ENCODE results near the gene MED19.
A peak's percentile ranks its signal among the peaks of the same experiment; 100 is the strongest.

The MED19 gene, protein sequence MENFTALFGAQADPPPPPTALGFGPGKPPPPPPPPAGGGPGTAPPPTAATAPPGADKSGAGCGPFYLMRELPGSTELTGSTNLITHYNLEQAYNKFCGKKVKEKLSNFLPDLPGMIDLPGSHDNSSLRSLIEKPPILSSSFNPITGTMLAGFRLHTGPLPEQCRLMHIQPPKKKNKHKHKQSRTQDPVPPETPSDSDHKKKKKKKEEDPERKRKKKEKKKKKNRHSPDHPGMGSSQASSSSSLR

DNA sequence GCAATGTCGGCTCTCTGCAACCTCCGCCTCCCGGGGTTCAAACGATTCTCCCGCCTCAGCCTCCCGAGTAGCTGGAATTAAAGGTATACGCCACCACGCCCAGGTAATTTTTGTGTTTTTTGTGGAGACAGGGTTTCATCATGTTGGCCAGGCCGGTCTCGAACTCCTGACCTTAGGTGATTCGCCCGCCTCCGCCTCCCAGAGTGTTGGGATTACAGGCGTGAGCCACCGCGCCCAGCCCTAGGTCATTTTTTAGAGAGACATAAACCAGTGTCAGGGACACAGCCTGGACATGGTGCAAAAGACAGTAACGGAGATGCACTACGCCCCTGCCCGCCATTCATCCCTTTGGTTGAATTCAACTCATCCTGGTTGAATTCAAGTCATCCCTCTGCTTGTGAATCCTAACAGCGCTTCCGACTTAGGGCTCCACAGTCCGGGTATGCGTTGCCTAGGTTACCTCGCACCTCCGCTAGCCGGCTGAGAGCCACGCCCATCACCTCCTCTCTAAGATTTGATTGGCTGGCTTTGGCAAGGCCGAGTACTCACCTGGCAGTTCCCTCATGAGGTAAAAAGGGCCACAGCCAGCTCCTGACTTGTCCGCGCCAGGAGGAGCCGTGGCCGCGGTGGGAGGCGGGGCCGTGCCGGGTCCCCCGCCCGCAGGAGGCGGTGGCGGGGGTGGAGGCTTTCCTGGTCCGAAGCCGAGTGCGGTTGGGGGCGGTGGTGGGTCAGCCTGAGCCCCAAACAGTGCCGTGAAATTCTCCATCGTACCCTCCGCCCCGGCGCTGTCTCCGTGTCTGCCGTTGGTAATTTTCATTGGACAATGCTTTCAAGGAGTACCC lies at the start of gene MED19:
TSS of gene MED19 (minus strand) at position 802 of the 842 bp plus-strand sequence. CDS start at position 766, 36 bp downstream.
- TF ChIP-seq CTCF (IDR thresholded peaks at IDR 0.05; ENCODE audit: low read length, missing control alignments), result no peak
- H3K4me3 ChIP-seq (replicated peaks; ENCODE audit: low read depth, low read length), result peak within 1 kb of the TSS; percentile 100
- DNase-seq (ENCODE audit: low read depth), result peak; percentile 74

DNA sequence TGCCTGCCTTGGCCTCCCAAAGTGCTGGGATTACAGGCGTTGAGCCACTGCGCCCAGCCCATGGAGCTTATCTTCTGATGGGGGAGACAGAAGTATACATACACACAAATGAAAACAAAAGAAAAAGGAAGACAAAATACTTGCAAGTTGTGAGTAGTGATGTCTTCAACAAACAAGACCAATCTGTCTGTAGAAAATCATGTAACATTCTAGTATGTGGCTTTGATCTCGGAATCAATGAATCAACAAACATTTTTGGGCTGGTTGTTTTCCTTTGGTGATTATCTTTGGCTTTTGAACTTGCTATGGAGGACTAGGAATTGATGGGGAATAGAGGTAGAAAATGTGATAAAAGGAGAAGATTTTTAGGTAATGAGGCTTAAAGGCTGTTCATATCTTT lies 46.2 kb upstream of the MED19 start:
- no peak overlapping the region for H3K4me3 ChIP-seq (replicated peaks; ENCODE audit: low read depth, low read length)
- no peak for TF ChIP-seq CTCF (IDR thresholded peaks at IDR 0.05; ENCODE audit: low read length, missing control alignments)
- DNase-seq (ENCODE audit: low read depth), result no peak

GRCh38 chr11:57752954-57753353 lies 40.9 kb upstream of the MED19 start:
- no peak overlapping the region for H3K4me3 ChIP-seq (replicated peaks; ENCODE audit: low read depth, low read length)
- TF ChIP-seq CTCF (IDR thresholded peaks at IDR 0.05; ENCODE audit: low read length, missing control alignments), result no peak
- no peak for DNase-seq (ENCODE audit: low read depth)

DNA sequence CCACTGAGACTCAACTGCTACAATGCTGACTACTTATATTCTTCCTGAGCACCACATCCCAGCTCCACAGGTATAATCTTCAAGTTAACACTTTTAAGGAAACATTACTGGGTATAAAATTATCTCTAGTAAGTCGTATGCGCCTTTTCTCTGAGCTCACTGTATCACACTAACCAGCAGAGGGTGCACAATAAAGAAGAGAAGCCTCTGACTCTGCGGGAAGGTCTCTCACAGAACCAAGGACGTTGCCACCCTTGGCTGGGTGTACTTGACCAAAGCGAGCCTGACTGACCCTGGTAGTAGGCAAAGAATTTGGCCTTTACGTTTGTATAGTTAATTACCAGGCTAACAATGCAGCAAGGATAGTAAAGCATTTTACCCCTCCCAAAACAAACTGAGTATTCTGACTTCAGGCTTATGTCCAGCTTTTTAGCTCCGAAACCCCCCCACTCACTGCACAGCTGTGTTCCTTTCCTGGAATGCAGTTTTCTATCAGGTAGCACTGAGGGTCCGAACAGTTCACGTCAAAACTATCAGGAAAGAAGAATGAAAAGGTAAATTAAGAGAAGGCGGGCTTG lies 39.8 kb upstream of the MED19 start, which contains the start of gene BTBD18:
TSS of gene BTBD18 (minus strand) at position 144 of the 578 bp plus-strand sequence. CDS start 631 bp downstream, outside the sequence.
- TF ChIP-seq CTCF (IDR thresholded peaks at IDR 0.05; ENCODE audit: low read length, missing control alignments), result peak; percentile 65
- DNase-seq (ENCODE audit: low read depth), result peak; percentile 77
- H3K4me3 ChIP-seq (replicated peaks; ENCODE audit: low read depth, low read length), result no peak within 1 kb of the TSS

DNA sequence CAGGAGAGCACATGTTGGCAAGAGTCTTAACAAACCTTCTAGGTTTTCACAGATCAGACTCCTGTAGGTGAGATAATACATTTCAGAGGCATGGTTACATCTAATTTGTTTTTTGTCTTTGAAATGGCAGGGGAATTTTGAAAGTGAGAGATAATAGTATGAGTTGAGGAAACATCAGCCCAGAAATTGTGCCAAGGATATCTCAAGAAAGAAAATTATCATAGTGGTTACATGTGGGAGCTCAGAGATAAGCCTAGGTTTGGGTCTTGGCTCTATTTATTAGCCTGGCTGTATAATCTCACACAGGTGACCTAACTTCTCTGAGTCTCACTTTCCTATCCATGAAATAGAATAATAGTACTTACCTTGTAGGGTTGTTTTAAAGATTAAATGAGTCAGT lies 39.2 kb upstream of the MED19 start:
- H3K4me3 ChIP-seq (replicated peaks; ENCODE audit: low read depth, low read length), result no peak overlapping the region
- no peak for TF ChIP-seq CTCF (IDR thresholded peaks at IDR 0.05; ENCODE audit: low read length, missing control alignments)
- DNase-seq (ENCODE audit: low read depth), result no peak

DNA sequence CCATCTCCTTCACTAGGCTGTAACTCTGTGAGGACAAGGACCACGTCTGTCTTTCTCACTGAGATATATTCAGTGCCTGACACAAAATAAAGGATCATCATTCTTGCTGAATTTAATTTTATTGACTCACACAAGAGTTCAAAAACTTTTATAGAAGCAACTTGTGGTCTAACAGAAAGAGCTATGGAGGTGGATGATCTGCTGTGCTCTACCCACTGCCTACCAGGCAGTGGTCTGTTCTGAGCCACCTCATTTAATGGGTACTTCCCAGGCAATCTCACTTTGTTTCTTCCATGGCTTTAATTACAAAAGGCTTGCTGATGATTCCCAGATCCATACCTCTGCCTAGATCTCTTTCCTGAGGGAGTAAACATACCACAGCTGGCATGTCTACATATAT lies 34.9 kb upstream of the MED19 start:
- no peak overlapping the region for H3K4me3 ChIP-seq (replicated peaks; ENCODE audit: low read depth, low read length)
- no peak for DNase-seq (ENCODE audit: low read depth)
- TF ChIP-seq CTCF (IDR thresholded peaks at IDR 0.05; ENCODE audit: low read length, missing control alignments), result no peak
